SK-N-SH (cell line): Measurements from ENCODE around the gene AGMO. TPM values are rescaled to one million over a fixed set of nuclear protein-coding genes. Genes with fewer than 3 reads are reported as not detected.

Source experiments
- CTCF ChIA-PET: fragments of 300-600, 350-600 bp; formaldehyde crosslinking; extraction: SDS; loops from one replicate; lab custom pipeline; 2021; lab: Yijun Ruan, JAX
- POLR2A ChIA-PET: fragments of 350-600 bp; sonication (Branson Sonifier 250); formaldehyde crosslinking; extraction: SDS; loops from one replicate; lab custom pipeline; 2020; ENCODE audit warnings: antibody characterized with exemption, inconsistent platforms; lab: Yijun Ruan, JAX
- DNase-seq: peaks from one replicate; pipeline ENCODE4 v3.0.0; 2012
- H2AFZ ChIP-seq: fragments of 200-600 bp; sonication (generic); 2 replicates; pipeline ENCODE4 v1.8.1; 2016; ENCODE audit warnings: antibody characterized with exemption, mild to moderate bottlenecking, low read depth
- H3F3A ChIP-seq: fragments of 200-600 bp; sonication (generic); replicated peaks from 2 replicates; pipeline ENCODE3; 2016; ENCODE audit warnings: antibody characterized with exemption, mild to moderate bottlenecking; ENCODE audit not compliant: insufficient read depth
- H3K27ac ChIP-seq, 2 experiments: fragments of 200-500 bp in 1 of 2; fragments of 200-600 bp in 1 of 2; sonication (Bioruptor generic) in 1 of 2; sonication (generic), shearing (Covaris generic) in 1 of 2; 2 replicates each; pipeline versions ENCODE4 v1.5.1 to v1.6.1; 2014 to 2016; ENCODE audit warnings: low read depth in 2 of 2, inconsistent platforms in 1 of 2, low read length in 1 of 2, mild to moderate bottlenecking in 1 of 2, mixed read lengths in 1 of 2
- H3K27me3 ChIP-seq: fragments of 200-600 bp; sonication (generic), shearing (Covaris generic); 2 replicates; pipeline ENCODE4 v1.6.1; 2016; ENCODE audit warnings: mixed run types; ENCODE audit not compliant: insufficient read depth
- H3K36me3 ChIP-seq, 2 experiments: fragments of 200-500 bp in 1 of 2; fragments of 200-600 bp in 1 of 2; sonication (Bioruptor generic) in 1 of 2; sonication (generic) in 1 of 2; replicated peaks in 1 of 2; 2 replicates each; pipeline versions ENCODE3 to v1.5.1; 2014 to 2016; ENCODE audit warnings: low read length in 1 of 2, mild to moderate bottlenecking in 1 of 2; ENCODE audit not compliant: insufficient read depth in 2 of 2, control insufficient read depth in 1 of 2
- H3K4me1 ChIP-seq, 2 experiments: fragments of 200-500 bp in 1 of 2; fragments of 200-600 bp in 1 of 2; sonication (Bioruptor generic) in 1 of 2; sonication (generic), shearing (Covaris generic) in 1 of 2; 2 replicates each; pipeline versions ENCODE4 v1.5.1 to v1.6.1; 2014 to 2016; ENCODE audit warnings: low read depth in 1 of 2, low read length in 1 of 2, mixed run types in 1 of 2; ENCODE audit not compliant: insufficient read depth in 2 of 2, control insufficient read depth in 1 of 2
- H3K4me2 ChIP-seq: fragments of 200-600 bp; sonication (generic), shearing (Covaris generic); 2 replicates; pipeline ENCODE4 v1.6.1; 2017; ENCODE audit warnings: mixed run types
- H3K4me3 ChIP-seq, 2 experiments: fragments of 200-500 bp in 1 of 2; fragments of 200-600 bp in 1 of 2; sonication (Bioruptor generic) in 1 of 2; sonication (generic), shearing (Covaris generic) in 1 of 2; 2 replicates each; pipeline versions ENCODE4 v1.5.1 to v1.8.1; 2014 to 2016; ENCODE audit warnings: low read depth in 2 of 2, inconsistent platforms in 1 of 2, low read length in 1 of 2, mild to moderate bottlenecking in 1 of 2, mixed read lengths in 1 of 2, moderate library complexity in 1 of 2
- H3K79me2 ChIP-seq: fragments of 200-600 bp; sonication (generic); 2 replicates; pipeline ENCODE4 v1.8.1; 2017; ENCODE audit warnings: mild to moderate bottlenecking; ENCODE audit not compliant: insufficient read depth
- H3K9ac ChIP-seq: fragments of 200-600 bp; sonication (generic); 2 replicates; pipeline ENCODE4 v1.6.1; 2017; ENCODE audit warnings: mixed run types
- H3K9me2 ChIP-seq: fragments of 200-600 bp; sonication (generic); 2 replicates; pipeline ENCODE4 v1.6.1; 2017; ENCODE audit warnings: mixed run types
- H3K9me3 ChIP-seq: fragments of 200-600 bp; sonication (generic); 2 replicates; pipeline ENCODE4 v1.6.1; 2017; ENCODE audit warnings: mixed run types, mild to moderate bottlenecking, moderate library complexity
- H4K20me1 ChIP-seq: fragments of 200-600 bp; sonication (generic); 2 replicates; pipeline ENCODE4 v1.6.1; 2017; ENCODE audit warnings: mild to moderate bottlenecking, mixed run types; ENCODE audit not compliant: insufficient read depth
- EP300 ChIP-seq, 2 experiments: IDR thresholded peaks; 2 replicates each; pipeline versions ENCODE4 v1.4.0 to v1.6.1; 2012; ENCODE audit warnings: borderline replicate concordance in 1 of 2, low read depth in 1 of 2, low read length in 1 of 2
- EZH2phosphoT487 ChIP-seq: fragments of 200-600 bp; sonication (generic); IDR thresholded peaks from 2 replicates; pipeline ENCODE4 v1.6.1; 2017; ENCODE audit warnings: low read depth, mixed run types, mild to moderate bottlenecking, antibody characterized with exemption, moderate library complexity, borderline replicate concordance
- FOXM1 ChIP-seq: IDR thresholded peaks from 2 replicates; pipeline ENCODE4 v1.4.0; 2012; ENCODE audit warnings: low read depth, mild to moderate bottlenecking
- GATA2 ChIP-seq: sonication (generic); formaldehyde crosslinking; IDR thresholded peaks from 2 replicates; pipeline ENCODE4 v1.5.0; 2020; ENCODE audit warnings: mild to moderate bottlenecking, missing genetic modification reagents
- MEF2A ChIP-seq: IDR thresholded peaks from 2 replicates; pipeline ENCODE4 v1.4.0; 2012; ENCODE audit warnings: low read depth, borderline replicate concordance
- RAD21 ChIP-seq: IDR thresholded peaks from 2 replicates; pipeline ENCODE4 v1.6.1; 2012; ENCODE audit warnings: mild to moderate bottlenecking, low read length
- RCOR1 ChIP-seq: fragments of 150-350 bp; IDR thresholded peaks from 2 replicates; pipeline ENCODE4 v1.6.1; 2017; ENCODE audit warnings: antibody characterized with exemption, low read length
- RFX5 ChIP-seq: IDR thresholded peaks from 2 replicates; pipeline ENCODE4 v1.6.1; 2012; ENCODE audit warnings: mild to moderate bottlenecking, improper control_type of control experiment, low read length
- RXRA ChIP-seq: IDR thresholded peaks from 2 replicates; pipeline ENCODE4 v1.4.0; 2012; ENCODE audit warnings: low read depth, mild to moderate bottlenecking, borderline replicate concordance
- SIN3A ChIP-seq: IDR thresholded peaks from 2 replicates; pipeline ENCODE4 v1.6.1; 2012; ENCODE audit warnings: low read depth, mild to moderate bottlenecking, low read length, moderate library complexity, borderline replicate concordance
- TCF12 ChIP-seq: IDR thresholded peaks from 2 replicates; pipeline ENCODE4 v1.4.0; 2012
- WGBS: methylation state at CpG from one replicate; pipeline ENCODE4 v1.1.6; 2017; ENCODE audit warnings: low lambda C conversion rate; 5-methylcytosine and 5-hydroxymethylcytosine counted together
- polyA plus RNA-seq, 3 experiments: library from polyadenylated mRNA; depleted of rRNA; stranded (reverse); fragments of >200 nt; gene quantifications; 2 replicates each; pipeline ENCODE4 v1.2.3, GENCODE V29; 2012
- TF ChIP-seq, protein P1 (sequence below): fragments of 200-600 bp; sonication (generic); IDR thresholded peaks from 2 replicates; pipeline ENCODE4 v1.6.1; 2017; ENCODE audit warnings: antibody characterized with exemption, mild to moderate bottlenecking, moderate library complexity
- TF ChIP-seq, protein P2 (sequence below): IDR thresholded peaks from 2 replicates; pipeline ENCODE4 v1.4.0; 2012; ENCODE audit warnings: low read depth, borderline replicate concordance

The AGMO gene
- polyA plus RNA-seq, 1 of the 3 experiments (the other 2 are of a cell fraction): 0.05 TPM

GRCh38 chr7:15446722-15447121 is 115.1 kb downstream of the AGMO start:
- Histone ChIP-seq H3K9me3 (no peaks in the 10 kb centered on the region), H3K4me3 (no peak overlapping the region), H4K20me1 (no peaks in the 10 kb centered on the region), H3K79me2 (no peaks in the 10 kb centered on the region), H3K9ac (no peak overlapping the region), H3K36me3 (no peaks in the 10 kb centered on the region), H3K4me1 (no peaks in the 10 kb centered on the region; a peak in 1 of 4 replicates), H3K9me2 (no peaks in the 10 kb centered on the region), H3F3A (no peaks in the 10 kb centered on the region), H3K27me3 (no peaks in the 10 kb centered on the region), H2AFZ (no peak overlapping the region), H3K4me2 (no peak overlapping the region), H3K27ac (no peak overlapping the region)
- 9% methylated on average over 2 of the region's 2 CpGs for WGBS
- CTCF ChIA-PET: interaction anchor here (1.7 to 1.8 kb wide), 2 partner anchors 9 to 15 kb away, joined by 4 to 5 read pairs; no protein-coding TSS in a partner anchor
- POLR2A ChIA-PET: no interaction called here
- TF ChIP-seq EP300 (IDR thresholded peaks at IDR 0.05; ENCODE audit: borderline replicate concordance in 1 of 2, low read depth in 1 of 2, low read length in 1 of 2): 0 out of 4 replicates have a peak, but pooled peaks of 1 of the 2 experiments have one; percentile 5
- TF ChIP-seq SIN3A: no peak
- DNase-seq: no peak

- ChIA-PET POLR2A (no interaction called here), CTCF (interaction anchor here (1.0 to 1.8 kb wide), 3 partner anchors 8 to 16 kb away, joined by 3 to 5 read pairs (median 4); no protein-coding TSS in a partner anchor)
- Histone ChIP-seq H3K36me3 (no peaks in the 10 kb centered on the region), H4K20me1 (no peaks in the 10 kb centered on the region), H3K4me3 (no peak overlapping the region), H3K9me3 (no peaks in the 10 kb centered on the region), H3K27me3 (no peaks in the 10 kb centered on the region), H3K79me2 (no peaks in the 10 kb centered on the region), H3K4me2 (no peak overlapping the region), H3K9ac (no peak overlapping the region), H3F3A (no peaks in the 10 kb centered on the region), H3K4me1 (no peaks in the 10 kb centered on the region; a peak in 1 of 4 replicates), H3K9me2 (no peaks in the 10 kb centered on the region), H3K27ac (no peak overlapping the region), H2AFZ (no peak overlapping the region)
- WGBS: 0% methylated on average over 1 of the region's 1 CpG
- no peak for TF ChIP-seq RAD21
- peak; percentile 55 for TF ChIP-seq GATA2 (CRISPR knock-in tag)
- no peak for TF ChIP-seq RXRA
- peak; percentile 95 for TF ChIP-seq RCOR1
- 0 out of 4 replicates have a peak, but pooled peaks of 1 of the 2 experiments have one; percentile 29 for TF ChIP-seq EP300 (IDR thresholded peaks at IDR 0.05; ENCODE audit: borderline replicate concordance in 1 of 2, low read depth in 1 of 2, low read length in 1 of 2)
- peak; percentile 33 for DNase-seq
Observed at GRCh38 chr7:15446280-15446679, 115.5 kb downstream of the AGMO start.

DNA sequence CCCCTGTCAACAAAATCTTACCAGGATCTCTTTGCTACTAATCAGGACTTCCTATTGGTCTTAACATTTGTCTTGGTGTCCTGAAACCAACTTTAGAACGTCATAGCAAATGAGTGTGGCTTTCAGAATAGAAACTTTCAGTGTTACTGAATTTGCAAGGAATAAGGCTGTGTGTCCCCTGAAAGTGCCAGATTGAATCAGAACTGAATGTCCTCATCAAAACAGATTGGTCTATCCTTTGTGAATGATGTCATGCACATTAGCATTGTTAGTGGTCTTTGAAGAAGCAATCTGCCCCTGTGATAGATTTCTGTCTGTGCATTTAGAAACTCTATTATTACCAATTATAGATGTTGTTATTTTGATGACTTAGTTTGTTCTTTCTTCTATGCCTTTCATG is 119.9 kb downstream of the AGMO start:
- 31% methylated on average over 1 of the region's 1 CpG for WGBS
- H3K4me2 ChIP-seq: no peak overlapping the region
- DNase-seq: no peak
- TF ChIP-seq, protein P1, sequence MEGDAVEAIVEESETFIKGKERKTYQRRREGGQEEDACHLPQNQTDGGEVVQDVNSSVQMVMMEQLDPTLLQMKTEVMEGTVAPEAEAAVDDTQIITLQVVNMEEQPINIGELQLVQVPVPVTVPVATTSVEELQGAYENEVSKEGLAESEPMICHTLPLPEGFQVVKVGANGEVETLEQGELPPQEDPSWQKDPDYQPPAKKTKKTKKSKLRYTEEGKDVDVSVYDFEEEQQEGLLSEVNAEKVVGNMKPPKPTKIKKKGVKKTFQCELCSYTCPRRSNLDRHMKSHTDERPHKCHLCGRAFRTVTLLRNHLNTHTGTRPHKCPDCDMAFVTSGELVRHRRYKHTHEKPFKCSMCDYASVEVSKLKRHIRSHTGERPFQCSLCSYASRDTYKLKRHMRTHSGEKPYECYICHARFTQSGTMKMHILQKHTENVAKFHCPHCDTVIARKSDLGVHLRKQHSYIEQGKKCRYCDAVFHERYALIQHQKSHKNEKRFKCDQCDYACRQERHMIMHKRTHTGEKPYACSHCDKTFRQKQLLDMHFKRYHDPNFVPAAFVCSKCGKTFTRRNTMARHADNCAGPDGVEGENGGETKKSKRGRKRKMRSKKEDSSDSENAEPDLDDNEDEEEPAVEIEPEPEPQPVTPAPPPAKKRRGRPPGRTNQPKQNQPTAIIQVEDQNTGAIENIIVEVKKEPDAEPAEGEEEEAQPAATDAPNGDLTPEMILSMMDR: no peak
- TF ChIP-seq MEF2A (no peak), FOXM1 (no peak), TCF12 (no peak), EZH2phosphoT487 (no peak), GATA2 (CRISPR knock-in tag) (no peak), RFX5 (no peak)
- TF ChIP-seq, protein P2, sequence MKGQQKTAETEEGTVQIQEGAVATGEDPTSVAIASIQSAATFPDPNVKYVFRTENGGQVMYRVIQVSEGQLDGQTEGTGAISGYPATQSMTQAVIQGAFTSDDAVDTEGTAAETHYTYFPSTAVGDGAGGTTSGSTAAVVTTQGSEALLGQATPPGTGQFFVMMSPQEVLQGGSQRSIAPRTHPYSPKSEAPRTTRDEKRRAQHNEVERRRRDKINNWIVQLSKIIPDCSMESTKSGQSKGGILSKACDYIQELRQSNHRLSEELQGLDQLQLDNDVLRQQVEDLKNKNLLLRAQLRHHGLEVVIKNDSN: no peak
- TF ChIP-seq, all 33 proteins: peak for 0
- no peaks in the 10 kb centered on the region for H3K36me3 ChIP-seq
- no peaks in the 10 kb centered on the region for H3K27me3 ChIP-seq
- no peaks in the 10 kb centered on the region for H3K9me2 ChIP-seq
- H3F3A ChIP-seq: no peaks in the 10 kb centered on the region
- ChIA-PET CTCF (no interaction called here), POLR2A (no interaction called here)
- no peak overlapping the region for H3K4me3 ChIP-seq
- H4K20me1 ChIP-seq: no peaks in the 10 kb centered on the region
- H3K4me1 ChIP-seq: no peaks in the 10 kb centered on the region; a peak in 1 of 4 replicates
- no peak overlapping the region for H3K27ac ChIP-seq
- H2AFZ ChIP-seq: no peak overlapping the region
- H3K79me2 ChIP-seq: no peaks in the 10 kb centered on the region
- H3K9ac ChIP-seq: no peak overlapping the region
- no peaks in the 10 kb centered on the region for H3K9me3 ChIP-seq
